ENCODE measurements around the gene ANGPTL8.

DNA sequence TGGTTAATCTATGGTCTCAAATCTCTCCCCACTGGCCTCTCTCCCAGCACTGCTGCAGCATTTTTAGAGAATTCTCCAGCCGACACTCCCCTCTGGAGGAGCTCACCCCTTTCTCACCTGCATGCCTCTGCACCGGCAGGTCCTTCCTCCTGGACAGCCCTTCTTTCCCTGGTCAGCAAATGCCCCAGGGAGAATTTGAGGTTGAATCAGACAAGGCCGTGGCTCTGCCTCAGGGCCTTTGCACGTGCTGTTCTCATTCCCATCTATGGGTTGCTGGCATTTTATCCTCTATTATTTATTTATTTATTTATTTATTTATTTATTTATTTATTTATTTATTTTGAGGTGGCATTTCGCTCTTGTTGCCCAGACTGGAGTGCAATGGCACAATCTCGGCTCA lies 24.3 kb downstream of the ANGPTL8 start:
- TF ChIP-seq, protein P1, sequence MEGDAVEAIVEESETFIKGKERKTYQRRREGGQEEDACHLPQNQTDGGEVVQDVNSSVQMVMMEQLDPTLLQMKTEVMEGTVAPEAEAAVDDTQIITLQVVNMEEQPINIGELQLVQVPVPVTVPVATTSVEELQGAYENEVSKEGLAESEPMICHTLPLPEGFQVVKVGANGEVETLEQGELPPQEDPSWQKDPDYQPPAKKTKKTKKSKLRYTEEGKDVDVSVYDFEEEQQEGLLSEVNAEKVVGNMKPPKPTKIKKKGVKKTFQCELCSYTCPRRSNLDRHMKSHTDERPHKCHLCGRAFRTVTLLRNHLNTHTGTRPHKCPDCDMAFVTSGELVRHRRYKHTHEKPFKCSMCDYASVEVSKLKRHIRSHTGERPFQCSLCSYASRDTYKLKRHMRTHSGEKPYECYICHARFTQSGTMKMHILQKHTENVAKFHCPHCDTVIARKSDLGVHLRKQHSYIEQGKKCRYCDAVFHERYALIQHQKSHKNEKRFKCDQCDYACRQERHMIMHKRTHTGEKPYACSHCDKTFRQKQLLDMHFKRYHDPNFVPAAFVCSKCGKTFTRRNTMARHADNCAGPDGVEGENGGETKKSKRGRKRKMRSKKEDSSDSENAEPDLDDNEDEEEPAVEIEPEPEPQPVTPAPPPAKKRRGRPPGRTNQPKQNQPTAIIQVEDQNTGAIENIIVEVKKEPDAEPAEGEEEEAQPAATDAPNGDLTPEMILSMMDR (IDR thresholded peaks at IDR 0.05; ENCODE audit: low read depth, low read length, poor library complexity, severe bottlenecking), result no peak
- no peak for TF ChIP-seq EZH2phosphoT487 (IDR thresholded peaks at IDR 0.05; ENCODE audit: borderline replicate concordance, low read length)
